Measurements from ENCODE around the gene PPIE.
"Not testable (repeated sequence)": the region's sequence is repeated elsewhere in the genome, so short reads cannot be mapped to it uniquely, and the experiment has no call there.

DNA sequence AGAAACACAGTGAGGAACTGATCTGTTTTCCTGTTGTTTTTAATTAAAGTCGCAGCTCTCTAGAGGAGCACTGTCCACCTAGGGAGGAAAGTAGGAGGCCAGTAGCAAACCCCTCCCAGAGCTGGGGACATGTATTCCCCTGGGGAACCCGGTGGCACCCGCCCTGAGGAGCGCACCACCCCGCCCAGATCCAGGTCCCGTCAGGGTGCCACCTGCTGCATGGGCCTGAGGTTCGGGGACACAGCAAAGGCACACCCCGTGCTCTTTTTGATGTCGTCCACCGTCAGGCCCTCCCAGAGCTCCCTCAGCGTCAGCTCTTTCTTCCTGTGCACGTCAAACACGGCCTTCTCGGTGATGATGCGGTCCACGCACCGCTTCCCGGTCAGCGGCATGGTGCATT is 30.8 kb downstream of the PPIE start:
- TF ChIP-seq EP300, POLR2A (IDR thresholded peaks at IDR 0.05): not testable (repeated sequence)
- TF ChIP-seq, protein P1, sequence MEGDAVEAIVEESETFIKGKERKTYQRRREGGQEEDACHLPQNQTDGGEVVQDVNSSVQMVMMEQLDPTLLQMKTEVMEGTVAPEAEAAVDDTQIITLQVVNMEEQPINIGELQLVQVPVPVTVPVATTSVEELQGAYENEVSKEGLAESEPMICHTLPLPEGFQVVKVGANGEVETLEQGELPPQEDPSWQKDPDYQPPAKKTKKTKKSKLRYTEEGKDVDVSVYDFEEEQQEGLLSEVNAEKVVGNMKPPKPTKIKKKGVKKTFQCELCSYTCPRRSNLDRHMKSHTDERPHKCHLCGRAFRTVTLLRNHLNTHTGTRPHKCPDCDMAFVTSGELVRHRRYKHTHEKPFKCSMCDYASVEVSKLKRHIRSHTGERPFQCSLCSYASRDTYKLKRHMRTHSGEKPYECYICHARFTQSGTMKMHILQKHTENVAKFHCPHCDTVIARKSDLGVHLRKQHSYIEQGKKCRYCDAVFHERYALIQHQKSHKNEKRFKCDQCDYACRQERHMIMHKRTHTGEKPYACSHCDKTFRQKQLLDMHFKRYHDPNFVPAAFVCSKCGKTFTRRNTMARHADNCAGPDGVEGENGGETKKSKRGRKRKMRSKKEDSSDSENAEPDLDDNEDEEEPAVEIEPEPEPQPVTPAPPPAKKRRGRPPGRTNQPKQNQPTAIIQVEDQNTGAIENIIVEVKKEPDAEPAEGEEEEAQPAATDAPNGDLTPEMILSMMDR (IDR thresholded peaks at IDR 0.05): not testable (repeated sequence)
